HG03159 (cell line): ENCODE measurements around the gene UCP1.

Experiments used
- ATAC-seq: cut with Tn5 transposase; IDR thresholded peaks from one replicate; pipeline ENCODE4 v1.9.1; 2021; ENCODE audit warnings: mild to moderate bottlenecking, moderate library complexity; ENCODE audit not compliant: unreplicated experiment

UCP1 gene, protein sequence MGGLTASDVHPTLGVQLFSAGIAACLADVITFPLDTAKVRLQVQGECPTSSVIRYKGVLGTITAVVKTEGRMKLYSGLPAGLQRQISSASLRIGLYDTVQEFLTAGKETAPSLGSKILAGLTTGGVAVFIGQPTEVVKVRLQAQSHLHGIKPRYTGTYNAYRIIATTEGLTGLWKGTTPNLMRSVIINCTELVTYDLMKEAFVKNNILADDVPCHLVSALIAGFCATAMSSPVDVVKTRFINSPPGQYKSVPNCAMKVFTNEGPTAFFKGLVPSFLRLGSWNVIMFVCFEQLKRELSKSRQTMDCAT

GRCh38 chr4:140568507-140569306 lies at the start of gene UCP1:
TSS of gene UCP1 (minus strand) at chr4:140568961. CDS start at chr4:140568729, 232 bp downstream.
- ATAC-seq, result no peak

- ATAC-seq, result no peak
Observed at GRCh38 chr4:140617499-140618248, 48.9 kb upstream of the UCP1 start.

DNA sequence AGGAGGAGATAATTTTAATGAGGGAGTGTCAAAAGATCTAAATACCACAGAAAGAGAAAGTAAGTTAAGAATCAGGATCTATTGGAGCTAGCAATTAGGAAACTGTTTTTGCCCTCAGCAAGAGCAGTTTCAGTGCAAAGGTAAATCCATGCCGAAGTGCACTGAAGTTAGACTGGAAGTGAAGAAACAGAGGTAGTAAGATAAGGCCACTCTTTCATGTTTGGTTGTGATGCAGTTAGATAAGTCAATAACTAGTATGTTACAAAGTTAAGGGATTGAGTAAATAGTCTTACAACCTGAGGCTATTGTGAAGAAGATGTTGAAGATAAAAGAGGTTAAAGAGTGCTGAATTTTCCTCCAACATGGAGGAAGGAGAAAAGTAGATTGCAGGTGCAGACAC lies 46.7 kb upstream of the UCP1 start:
- ATAC-seq, result no peak

DNA sequence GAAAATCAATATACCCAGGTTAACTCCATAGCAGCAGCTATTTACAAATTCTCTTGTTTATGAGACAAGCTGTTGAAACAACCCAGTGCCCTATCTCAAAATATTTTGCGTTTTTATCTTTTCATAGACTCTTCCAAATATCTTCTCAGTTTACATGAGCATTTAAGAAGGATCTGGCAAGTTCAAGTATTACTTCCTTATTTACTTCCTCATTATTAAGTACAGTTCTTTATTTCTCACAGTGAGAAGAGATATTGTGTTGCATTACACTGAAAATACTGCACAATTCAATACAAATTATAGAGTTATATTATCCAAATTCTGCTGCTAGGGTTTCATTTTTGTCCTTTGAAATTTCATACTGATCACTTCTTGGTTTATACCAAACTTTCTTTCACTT lies 43.6 kb upstream of the UCP1 start:
- ATAC-seq, result no peak

GRCh38 chr4:140611854-140612253 lies 43.1 kb upstream of the UCP1 start:
- ATAC-seq, result no peak

GRCh38 chr4:140609548-140610425 lies 41.0 kb upstream of the UCP1 start:
- ATAC-seq, result peak; percentile 84

DNA sequence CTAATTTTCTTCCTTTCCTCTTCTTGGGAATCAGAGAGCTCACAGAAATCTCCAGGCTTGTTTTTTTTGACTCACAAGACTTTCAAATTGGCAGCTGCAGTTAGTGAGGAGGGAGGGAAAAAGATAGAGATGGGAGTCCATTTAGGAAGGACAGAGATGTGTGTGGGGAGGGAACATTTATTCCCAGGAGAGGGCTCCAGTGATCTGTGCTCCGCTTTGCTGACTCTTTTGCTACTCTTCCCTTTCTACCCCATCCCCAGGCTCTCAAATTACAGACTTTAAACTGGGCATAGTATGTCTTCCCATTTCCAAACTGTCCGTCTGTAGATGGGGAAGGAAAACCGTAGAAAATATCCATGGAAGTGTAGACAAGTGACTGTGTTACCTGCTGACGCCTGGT lies 39.1 kb upstream of the UCP1 start:
- ATAC-seq, result no peak

- no peak for ATAC-seq
Observed at GRCh38 chr4:140604544-140604943, 35.8 kb upstream of the UCP1 start.

DNA sequence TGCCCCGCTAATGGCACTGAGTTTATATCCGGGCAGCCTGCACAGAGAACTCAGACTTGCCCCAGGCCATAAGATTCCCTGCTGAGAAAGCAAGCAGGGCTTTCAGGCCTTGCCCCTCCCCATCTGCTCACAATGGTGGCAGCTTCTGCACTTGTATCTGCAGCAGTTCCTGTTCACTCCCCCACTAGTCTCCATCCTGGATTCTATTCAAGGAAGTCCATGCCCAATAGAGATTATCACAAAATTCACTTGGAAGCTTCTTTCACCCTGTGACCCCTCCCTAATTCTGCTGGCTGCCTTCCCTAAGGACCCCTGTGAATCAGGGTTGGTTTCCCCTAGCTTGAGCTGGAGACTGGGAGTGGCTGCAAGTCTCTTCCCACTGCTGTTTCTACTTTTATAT lies 34.5 kb upstream of the UCP1 start:
- ATAC-seq, result no peak

DNA sequence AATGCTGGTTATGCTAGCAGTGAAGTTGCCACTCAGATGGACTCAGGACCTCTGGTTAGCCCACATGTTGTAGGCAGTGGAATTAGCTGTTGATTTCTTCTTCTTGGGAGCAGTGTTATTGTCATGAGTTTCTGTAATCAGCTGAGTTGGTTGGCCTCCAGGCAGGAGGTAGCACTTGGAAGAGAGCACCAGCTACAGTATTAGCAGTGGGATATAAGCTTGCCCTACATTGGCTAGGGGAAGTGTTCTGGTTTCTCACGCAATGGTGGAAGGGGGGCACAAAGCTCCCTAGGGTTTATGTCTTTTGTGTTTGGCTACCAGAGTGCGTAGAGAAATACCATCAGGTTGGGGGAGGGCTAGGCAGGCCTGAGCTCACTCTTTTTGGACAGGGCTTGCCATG lies 34.0 kb upstream of the UCP1 start:
- no peak for ATAC-seq

DNA sequence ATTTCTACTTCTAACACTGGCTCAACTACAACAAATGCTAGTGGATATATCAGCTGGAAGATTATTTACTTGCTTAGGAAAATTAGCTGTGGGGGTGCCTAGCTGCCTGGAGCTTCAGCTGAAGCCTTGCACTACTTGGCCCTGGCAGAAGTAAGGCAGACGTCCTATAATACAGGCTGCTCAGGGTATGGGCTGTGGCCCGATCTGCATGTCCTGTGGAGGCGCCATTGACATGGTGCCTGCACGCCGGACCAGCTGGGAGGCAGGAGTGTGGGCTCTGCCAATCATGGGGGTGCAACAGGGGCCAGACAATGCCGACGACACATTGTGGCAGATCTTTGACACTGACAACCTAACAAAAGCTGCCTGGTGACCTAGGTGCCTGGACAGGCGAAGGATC lies 31.6 kb upstream of the UCP1 start:
- ATAC-seq, result no peak

- ATAC-seq, result peak; percentile 94
Observed at GRCh38 chr4:140595065-140595464, 26.3 kb upstream of the UCP1 start.

- no peak for ATAC-seq
Observed at GRCh38 chr4:140584439-140584838, 15.7 kb upstream of the UCP1 start.

- ATAC-seq, result no peak
Observed at GRCh38 chr4:140581078-140581477, 12.3 kb upstream of the UCP1 start.

- ATAC-seq, result no peak
Observed at GRCh38 chr4:140579278-140579677, 10.5 kb upstream of the UCP1 start.

- ATAC-seq, result no peak
Observed at GRCh38 chr4:140575489-140575888, 6.7 kb upstream of the UCP1 start.

DNA sequence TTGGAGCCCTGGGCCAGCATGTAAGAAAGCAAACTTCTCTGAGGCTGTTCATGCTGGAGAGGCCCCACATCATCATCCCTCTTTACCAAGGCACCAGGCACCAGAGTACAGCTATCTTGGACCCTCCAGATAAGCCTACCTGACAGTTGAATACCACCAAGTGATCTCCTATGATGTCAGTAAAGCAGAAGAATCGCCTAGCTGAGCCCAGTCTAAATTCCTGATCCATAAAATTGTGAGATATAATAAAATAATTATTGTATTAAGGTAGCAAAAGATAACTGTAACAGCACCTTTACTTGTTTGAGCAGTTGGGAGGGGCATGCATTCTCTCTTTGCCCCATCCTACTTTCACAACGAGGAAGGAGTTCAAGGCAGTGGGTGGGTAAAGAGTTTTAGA lies 2.9 kb upstream of the UCP1 start:
- no peak for ATAC-seq

DNA sequence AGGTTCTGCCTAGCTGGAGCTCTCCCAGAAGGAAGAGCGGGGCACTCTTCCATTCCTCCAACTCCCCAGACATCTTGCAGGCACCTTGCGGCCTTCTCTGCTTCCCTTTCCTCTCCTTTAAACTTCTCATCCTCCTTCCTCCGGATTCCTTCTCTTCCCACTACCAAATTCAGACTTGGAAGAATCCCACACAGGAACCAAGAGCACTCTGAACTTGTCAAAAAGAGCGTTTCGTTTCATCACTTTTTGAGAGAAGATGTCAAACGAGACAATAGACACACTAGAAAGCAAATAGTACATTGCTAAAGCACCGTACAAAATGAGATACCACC lies 512 bp upstream of the UCP1 start:
- ATAC-seq, result no peak

GRCh38 chr4:140559696-140560095 lies 9.1 kb downstream of the UCP1 start:
- ATAC-seq, result no peak

DNA sequence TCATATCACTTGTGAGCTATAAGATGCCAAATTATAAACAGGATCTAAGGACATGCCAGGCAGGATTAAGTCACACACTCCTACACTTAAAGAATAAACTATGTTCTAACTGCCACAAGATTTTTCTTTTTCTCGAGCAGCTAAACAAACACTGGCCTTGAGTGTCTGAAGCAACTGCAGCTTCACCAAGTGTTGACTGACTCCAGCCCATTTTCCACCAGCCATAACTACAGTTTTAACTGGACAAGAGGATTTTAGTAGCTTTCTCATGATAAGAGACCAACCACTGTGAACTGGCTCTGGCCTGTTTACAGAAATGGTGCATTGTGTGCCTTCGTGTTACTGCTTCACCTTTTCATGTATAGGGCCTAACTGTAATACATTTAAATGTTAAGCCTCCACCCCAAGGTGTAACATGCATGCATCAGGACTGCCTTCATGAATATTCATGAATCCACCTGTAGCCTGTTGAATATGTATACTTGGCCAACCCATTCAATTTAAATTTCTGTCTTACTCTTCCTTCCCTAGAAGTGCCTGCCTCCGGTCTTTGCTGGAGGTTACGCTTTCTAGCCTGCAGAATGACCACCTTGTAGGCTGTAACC lies 10.8 kb downstream of the UCP1 start:
- no peak for ATAC-seq
